ENCODE measurements around the gene FAM234B.

FAM234B gene

DNA sequence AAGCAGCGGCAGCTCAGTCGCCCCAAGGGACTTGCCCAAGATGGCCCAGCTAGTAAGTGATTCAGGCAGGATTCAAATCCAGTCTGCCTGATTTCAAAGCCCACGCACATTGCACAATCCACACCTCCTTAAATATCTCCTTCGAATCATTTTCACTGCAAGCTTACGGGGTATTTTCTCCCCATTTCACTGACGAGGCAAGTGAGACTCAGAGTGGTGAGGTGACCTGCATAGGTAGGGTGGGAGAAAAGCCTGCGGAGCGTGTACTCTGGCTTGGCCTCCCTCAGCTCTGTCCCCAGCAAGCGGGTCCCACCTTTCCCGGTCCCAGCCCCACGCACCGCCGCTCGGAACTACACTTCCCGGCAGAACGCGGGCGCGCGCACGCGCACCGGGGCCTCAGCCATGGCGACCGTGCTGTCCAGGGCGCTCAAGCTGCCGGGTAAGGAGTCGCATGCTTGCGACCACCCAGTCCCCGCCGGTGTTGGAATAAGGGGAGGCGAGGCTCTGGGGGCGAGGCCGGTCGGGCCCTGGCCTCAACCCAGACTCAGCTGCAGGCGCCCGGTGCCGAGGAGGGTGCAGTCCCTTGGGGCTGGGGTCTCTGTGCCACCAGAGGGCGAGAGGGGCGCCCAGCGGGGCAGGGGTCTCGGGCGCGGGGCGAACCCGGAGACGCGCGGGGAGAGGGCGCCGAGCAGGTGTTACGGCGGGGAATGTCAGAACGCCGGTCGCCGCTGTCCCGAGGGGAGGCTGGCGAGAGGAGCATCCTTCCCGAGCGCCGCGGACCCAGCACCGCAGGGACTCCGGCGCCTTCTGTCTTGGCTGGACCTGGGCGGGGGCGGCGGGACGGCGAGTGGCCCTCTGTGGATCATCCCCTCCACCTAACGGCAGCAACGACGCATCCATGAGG, at the start of gene FAM234B:
Gene FAM234B (plus strand): TSS at position 380 of the 904 bp plus-strand sequence. CDS start 23 bp downstream, at position 403.
- peak; percentile 83 for DNase-seq (ENCODE audit: low spot score)

DNA sequence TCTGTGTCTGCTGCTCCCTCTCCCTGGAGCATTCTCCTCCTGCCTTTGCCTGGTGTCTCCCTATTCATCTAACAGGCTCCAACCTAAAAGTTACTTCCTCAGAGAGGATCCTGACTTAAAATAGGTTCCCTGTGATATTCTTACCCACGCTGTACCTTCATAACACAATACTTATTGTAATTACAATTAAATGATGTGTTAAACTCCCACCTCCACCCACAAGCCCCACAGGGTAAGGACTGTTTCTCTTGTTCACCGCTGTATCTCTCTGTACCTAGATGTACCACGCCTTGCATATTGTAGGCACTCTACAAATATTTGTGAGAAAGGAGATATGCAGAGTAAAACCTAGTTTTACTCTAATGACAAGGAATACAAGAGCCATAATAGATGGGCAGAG, 49.1 kb upstream of the FAM234B start:
- no peak for DNase-seq (ENCODE audit: low spot score)

- DNase-seq (ENCODE audit: low spot score): no peak
Measured at GRCh38 chr12:12996209-12996608, 48.0 kb upstream of the FAM234B start.

- no peak for DNase-seq (ENCODE audit: low spot score)
Measured at GRCh38 chr12:12997156-12997555, 47.0 kb upstream of the FAM234B start.

- DNase-seq (ENCODE audit: low spot score): no peak
Measured at GRCh38 chr12:12997734-12998133, 46.4 kb upstream of the FAM234B start.

DNA sequence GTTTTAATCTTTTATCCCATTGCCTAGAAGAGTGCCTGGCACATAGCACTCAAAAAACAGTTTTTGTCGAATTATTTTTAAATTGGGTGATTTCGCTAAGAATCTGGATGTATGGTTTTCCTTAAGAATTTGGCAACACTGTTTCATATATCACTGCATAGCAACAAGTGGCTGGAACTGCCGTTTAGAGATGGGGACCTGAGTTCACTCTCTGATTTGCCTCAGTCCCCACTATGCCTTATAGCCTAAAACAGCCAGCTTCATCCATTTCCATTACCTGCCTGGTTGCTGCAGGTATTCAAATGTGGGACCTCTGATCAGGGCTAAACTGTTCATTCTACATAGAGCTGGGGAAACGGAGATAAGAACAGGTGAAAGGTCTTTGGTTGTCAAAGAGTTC, 45.9 kb upstream of the FAM234B start:
- DNase-seq (ENCODE audit: low spot score): no peak

- no peak for DNase-seq (ENCODE audit: low spot score)
Measured at GRCh38 chr12:12999271-12999958, 44.8 kb upstream of the FAM234B start.

- peak; percentile 99 for DNase-seq (ENCODE audit: low spot score)
Measured at GRCh38 chr12:12999959-13000615, 44.1 kb upstream of the FAM234B start, which contains the start of gene HEBP1. Gene HEBP1, minus strand, starts transcription at chr12:13000265. Its CDS starts 151 bp downstream, at chr12:13000114.

GRCh38 chr12:13000616-13000924, 43.6 kb upstream of the FAM234B start:
- DNase-seq (ENCODE audit: low spot score): no peak

GRCh38 chr12:13000925-13001774, 43.0 kb upstream of the FAM234B start:
- DNase-seq (ENCODE audit: low spot score): peak; percentile 72

GRCh38 chr12:13001775-13002040, 42.5 kb upstream of the FAM234B start:
- no peak for DNase-seq (ENCODE audit: low spot score)

DNA sequence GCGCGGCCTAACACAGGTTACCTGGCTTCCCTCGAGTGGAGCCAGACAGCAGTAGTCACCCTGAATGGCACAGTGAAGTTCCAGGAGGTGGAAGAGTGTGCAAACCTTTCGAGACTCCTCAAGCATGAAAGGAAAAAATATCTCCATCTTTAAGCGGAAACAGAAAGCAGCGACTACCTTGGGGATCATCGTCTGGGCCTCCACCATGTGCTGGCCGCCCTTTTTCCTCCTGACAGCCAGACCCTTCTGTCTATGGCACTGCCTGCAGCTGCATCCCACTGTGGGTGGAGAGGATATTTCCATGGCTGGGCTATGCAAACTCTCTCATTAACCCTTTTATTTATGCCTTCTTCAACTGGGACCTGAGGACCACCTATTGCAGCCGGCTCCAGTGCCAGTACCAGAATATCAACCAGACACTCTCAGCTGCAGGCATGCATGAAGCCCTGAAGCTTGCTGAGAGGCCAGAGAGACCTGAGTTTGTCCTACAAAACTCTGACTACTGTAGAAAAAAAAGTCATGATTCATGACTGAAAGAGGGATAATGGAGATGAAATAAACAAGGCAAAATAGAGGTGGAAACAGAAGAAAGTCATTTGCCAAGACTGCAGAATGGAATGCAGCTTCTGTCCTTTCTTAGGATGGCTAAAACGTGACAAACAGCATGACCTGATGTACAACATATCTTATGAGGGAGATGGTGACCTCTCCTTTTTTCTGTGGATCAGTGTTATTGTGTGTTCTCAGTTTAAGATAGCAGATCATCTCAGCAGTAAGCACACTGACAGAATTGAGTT, 41.7 kb upstream of the FAM234B start:
- no peak for DNase-seq (ENCODE audit: low spot score)

DNA sequence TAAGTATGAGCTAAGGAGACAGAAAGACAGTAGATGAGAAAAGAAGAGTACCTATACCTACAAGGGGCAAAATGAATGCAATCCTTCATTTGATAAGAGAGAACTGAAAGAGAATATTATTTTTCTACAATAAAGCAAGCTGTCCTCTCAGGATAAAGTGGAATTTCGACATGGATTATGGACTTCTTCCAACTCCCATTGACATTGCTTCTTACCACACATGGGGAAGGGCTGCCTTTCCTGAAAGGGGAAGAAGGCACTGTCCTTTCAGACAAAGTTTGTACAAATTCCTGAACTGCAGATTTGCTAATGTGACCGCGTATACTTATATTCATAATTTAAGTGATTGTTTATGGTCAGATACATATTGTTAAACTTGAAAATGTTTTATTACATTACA, 39.8 kb upstream of the FAM234B start:
- DNase-seq (ENCODE audit: low spot score): no peak

- DNase-seq (ENCODE audit: low spot score): no peak
Measured at GRCh38 chr12:13004986-13005385, 39.2 kb upstream of the FAM234B start.

GRCh38 chr12:13005649-13006048, 38.5 kb upstream of the FAM234B start:
- no peak for DNase-seq (ENCODE audit: low spot score)

- DNase-seq (ENCODE audit: low spot score): no peak
Measured at GRCh38 chr12:13007496-13008233, 36.5 kb upstream of the FAM234B start.

DNA sequence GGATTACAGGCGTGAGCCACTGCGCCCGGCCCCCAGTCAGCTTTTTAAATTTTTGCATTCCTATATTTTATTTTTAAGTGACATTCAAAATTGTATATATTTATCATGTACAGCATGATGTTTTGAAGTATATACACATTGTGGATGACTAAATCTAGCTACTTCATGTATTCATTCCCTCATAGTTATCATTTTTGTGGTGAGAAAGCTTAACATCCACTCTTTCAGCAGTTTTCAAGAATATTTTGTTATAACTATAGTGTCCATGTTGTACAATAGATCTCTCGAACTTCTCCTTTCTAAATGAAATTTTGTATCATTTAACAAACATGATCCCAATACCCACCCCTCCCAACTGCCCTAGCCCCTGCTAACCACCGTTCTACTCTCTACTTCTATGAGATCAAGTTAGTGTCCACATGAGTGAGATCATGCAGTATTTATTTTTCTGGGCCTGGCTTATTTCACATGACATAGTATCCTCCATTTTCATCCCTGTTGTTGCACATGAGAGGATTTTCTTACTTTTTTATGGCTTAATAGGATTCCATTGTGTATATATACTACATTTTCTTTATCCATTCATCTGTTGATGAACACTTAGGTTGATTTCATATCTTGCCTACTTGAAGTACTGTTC, 35.3 kb upstream of the FAM234B start:
- no peak for DNase-seq (ENCODE audit: low spot score)

DNA sequence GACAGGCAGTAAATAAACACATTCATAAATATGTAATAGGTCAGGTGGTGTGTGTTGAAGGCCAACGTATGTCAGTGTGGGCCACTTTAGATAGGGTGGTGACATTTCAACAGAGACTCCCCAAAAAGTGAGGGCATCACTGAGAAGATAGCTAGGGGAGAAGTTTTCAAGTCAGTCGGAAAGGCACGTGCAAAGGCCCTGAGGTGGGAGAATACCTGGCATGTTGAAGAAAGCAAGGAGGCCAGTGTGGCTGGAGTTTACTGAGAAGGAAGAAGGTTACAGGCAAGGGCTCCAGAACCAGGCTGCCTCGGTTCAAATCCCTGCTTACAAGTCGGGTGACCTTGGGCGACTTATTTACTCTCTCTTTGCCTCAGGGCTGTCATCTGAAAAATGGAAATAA, 33.1 kb upstream of the FAM234B start:
- no peak for DNase-seq (ENCODE audit: low spot score)

- no peak for DNase-seq (ENCODE audit: low spot score)
Measured at GRCh38 chr12:13022851-13023271, 21.3 kb upstream of the FAM234B start.

Measured in Ammon's horn (tissue), 1 donor.